PC-3 (cell line): ENCODE measurements around the gene AKT1.

Experiments used
- CTCF ChIP-seq: fragments of 300-600 bp; sonication (generic); conservative IDR thresholded peaks from 2 replicates; pipeline ENCODE4 v1.5.1; 2017; ENCODE audit warnings: antibody characterized with exemption, low read depth, mild to moderate bottlenecking, low read length
- EZH2 ChIP-seq: fragments of 300-600 bp; sonication (generic); IDR thresholded peaks from one replicate; pipeline ENCODE4 v1.6.1; 2017; ENCODE audit warnings: antibody characterized with exemption, mild to moderate bottlenecking, low read length; ENCODE audit not compliant: unreplicated experiment

- TF ChIP-seq EZH2 (no peak), CTCF (no peak)
These were observed 28.9 kb upstream of the AKT1 start for GRCh38 chr14:104824353-104824997.
